ENCODE results near the gene JPT2. TPM values are rescaled to one million over a fixed set of nuclear protein-coding genes. Genes with fewer than 3 reads are reported as not detected.

The JPT2 gene
- polyA plus RNA-seq, 2 of the 4 experiments (the other 2 are of a cell fraction), result 97.6 to 139 TPM

- no peak for TF ChIP-seq EHMT2 (IDR thresholded peaks at IDR 0.05; ENCODE audit: low read depth)
- TF ChIP-seq CTCF (IDR thresholded peaks at IDR 0.05), result peak; percentile 93
- TF ChIP-seq HES2 (IDR thresholded peaks at IDR 0.05), result no peak
- TF ChIP-seq CHD2 (IDR thresholded peaks at IDR 0.05; ENCODE audit: low read length, partially characterized antibody), result no peak
- TF ChIP-seq ATOH8 (CRISPR knock-in tag; IDR thresholded peaks at IDR 0.05; ENCODE audit: low read depth), result no peak
- no peak for TF ChIP-seq JUNB (IDR thresholded peaks at IDR 0.05)
- no peak for TF ChIP-seq FOXS1 (CRISPR knock-in tag; IDR thresholded peaks at IDR 0.05)
- TF ChIP-seq TP53 (CRISPR knock-in tag; IDR thresholded peaks at IDR 0.05), result no peak
- peak; percentile 4; the same call in 1 of the 2 replicates for TF ChIP-seq ELK1 (IDR thresholded peaks at IDR 0.05; ENCODE audit: low read depth, low read length)
- TF ChIP-seq PBX3 (IDR thresholded peaks at IDR 0.05), result peak; percentile 93
- TF ChIP-seq ZC3H11A (IDR thresholded peaks at IDR 0.05), result no peak
- TF ChIP-seq NR3C1 (IDR thresholded peaks at IDR 0.05), result no peak
- no peak for TF ChIP-seq ZNF302 (CRISPR knock-in tag; IDR thresholded peaks at IDR 0.05)
- TF ChIP-seq HEYL (CRISPR knock-in tag; IDR thresholded peaks at IDR 0.05), result no peak
- TF ChIP-seq RAD21 (conservative IDR thresholded peaks at IDR 0.05 in 1 of 2, IDR thresholded peaks at IDR 0.05 in 1 of 2), result peak; percentile 21 to 64; a peak in 3 of 5 replicates
- no peak for TF ChIP-seq RNF2 (IDR thresholded peaks at IDR 0.05; ENCODE audit: borderline replicate concordance, low read depth)
- no peak for TF ChIP-seq HDAC2 (IDR thresholded peaks at IDR 0.05)
- TF ChIP-seq HOXB5 (CRISPR knock-in tag; IDR thresholded peaks at IDR 0.05), result 0 out of 2 replicates have a peak, but pooled peaks have one; percentile 47
- TF ChIP-seq KDM1A (IDR thresholded peaks at IDR 0.05; ENCODE audit: low read depth), result no peak
- TF ChIP-seq ZFP36 (IDR thresholded peaks at IDR 0.05; ENCODE audit: borderline replicate concordance, partially characterized antibody), result no peak
- no peak for TF ChIP-seq TFCP2L1 (CRISPR knock-in tag; IDR thresholded peaks at IDR 0.05)
- TF ChIP-seq MAX (IDR thresholded peaks at IDR 0.05), result peak; percentile 69
- TF ChIP-seq CBX8 (IDR thresholded peaks at IDR 0.05), result no peak
These were observed 27.8 kb downstream of the JPT2 start, which contains the start of gene MAPK8IP3 (continued) for GRCh38 chr16:1705688-1706385.
